Lower leg skin (tissue), 3 donors: ENCODE data around the gene ARSJ.

ENCODE experiments used
- CTCF ChIP-seq, 3 donors: fragments of 450-650 bp; IDR thresholded peaks; one replicate each; pipeline ENCODE4 v1.5.1; 2016; ENCODE audit warnings: antibody characterized with exemption in 3 of 3, mild to moderate bottlenecking in 3 of 3, moderate library complexity in 2 of 3
- POLR2A ChIP-seq, 2 donors: fragments of 450-650 bp; IDR thresholded peaks; one replicate each; pipeline ENCODE4 v1.6.1; 2016 to 2017; ENCODE audit warnings: antibody characterized with exemption in 2 of 2, mild to moderate bottlenecking in 1 of 2, moderate library complexity in 1 of 2

GRCh38 chr4:113904877-113905276 lies 74.6 kb downstream of the ARSJ start:
- TF ChIP-seq CTCF (IDR thresholded peaks at IDR 0.05) (no peak), POLR2A (IDR thresholded peaks at IDR 0.05) (no peak)
